Ascending aorta (tissue), 2 donors: ENCODE results near the gene SCUBE2. TPM values are rescaled to one million over a fixed set of nuclear protein-coding genes. Genes with fewer than 3 reads are reported as not detected.

Experiments
- DNase-seq, 2 donors: peaks; one replicate each; pipeline ENCODE4 v3.0.0-alpha.2; 2019; ENCODE audit warnings: low spot score in 2 of 2
- H3K27ac ChIP-seq, 2 donors: fragments of 200-600 bp; sonication (generic); one replicate each; pipeline ENCODE4 v1.5.1; 2016 to 2017; ENCODE audit warnings: mild to moderate bottlenecking in 1 of 2
- H3K27me3 ChIP-seq: fragments of 200-600 bp; sonication (generic); one replicate; pipeline ENCODE4 v1.5.1; 2017
- H3K36me3 ChIP-seq, 2 donors: fragments of 200-600 bp; sonication (generic); one replicate each; pipeline ENCODE4 v1.5.1; 2016
- H3K4me1 ChIP-seq, 2 donors: fragments of 200-600 bp; sonication (generic); one replicate each; pipeline ENCODE4 v1.5.1; 2016 to 2017; ENCODE audit warnings: mild to moderate bottlenecking in 1 of 2
- H3K4me3 ChIP-seq, 2 donors: fragments of 200-600 bp; sonication (generic); one replicate each; pipeline ENCODE4 v1.5.1; 2016 to 2017; ENCODE audit warnings: mild to moderate bottlenecking in 1 of 2
- H3K9me3 ChIP-seq, 2 donors: fragments of 200-600 bp; sonication (generic); one replicate each; pipeline ENCODE4 v1.5.1; 2016
- CTCF ChIP-seq, 3 experiments: fragments of 200-600 bp in 2 of 3; fragments of 450-650 bp in 1 of 3; sonication (generic) in 2 of 3; IDR thresholded peaks; one replicate each; pipeline ENCODE4 v1.5.1; 2016 to 2019; ENCODE audit warnings: antibody characterized with exemption in 3 of 3, mild to moderate bottlenecking in 1 of 3, moderate library complexity in 1 of 3
- intact Hi-C: fragments of 100-400 bp; cut with DNase I; formaldehyde crosslinking; loops from one replicate; pipeline ENCODE4 v1.15.1; 2023
- total RNA-seq: library from RNA; depleted of rRNA; stranded (reverse); fragments of >200 nt; gene quantifications from one replicate; pipeline ENCODE4 v1.1.0, GENCODE V29; 2016

The SCUBE2 gene
- total RNA-seq, 1 donor from 2014 or later = 1.1 TPM

GRCh38 chr11:9082575-9082974 lies 8.8 kb downstream of the SCUBE2 start:
- no peak overlapping the region for H3K4me3 ChIP-seq
- no peak for DNase-seq
- no peaks in the 10 kb centered on the region for H3K36me3 ChIP-seq
- H3K4me1 ChIP-seq = no peaks in the 10 kb centered on the region
- no peaks in the 10 kb centered on the region for H3K9me3 ChIP-seq
- no peaks in the 10 kb centered on the region for H3K27me3 ChIP-seq
- no peak overlapping the region for H3K27ac ChIP-seq
- intact Hi-C loops = no loop called here
- no peak for TF ChIP-seq CTCF (IDR thresholded peaks at IDR 0.05)

- Histone ChIP-seq H3K27me3 (no peaks in the 10 kb centered on the region), H3K27ac (no peak overlapping the region), H3K4me3 (no peak overlapping the region), H3K4me1 (no peaks in the 10 kb centered on the region), H3K36me3 (no peaks in the 10 kb centered on the region), H3K9me3 (no peaks in the 10 kb centered on the region)
- no peak for TF ChIP-seq CTCF (IDR thresholded peaks at IDR 0.05)
- DNase-seq = no peak
- intact Hi-C loops = no loop called here
Observed at GRCh38 chr11:9081153-9081552, 10.2 kb downstream of the SCUBE2 start.

GRCh38 chr11:9078113-9079086 lies 13.0 kb downstream of the SCUBE2 start:
- intact Hi-C loops = no loop called here
- DNase-seq = no peak
- Histone ChIP-seq H3K4me1 (no peaks in the 10 kb centered on the region), H3K9me3 (no peaks in the 10 kb centered on the region), H3K27ac (no peak overlapping the region), H3K36me3 (no peaks in the 10 kb centered on the region), H3K4me3 (no peak overlapping the region), H3K27me3 (no peaks in the 10 kb centered on the region)
- no peak for TF ChIP-seq CTCF (IDR thresholded peaks at IDR 0.05)

- intact Hi-C loops = no loop called here
- Histone ChIP-seq H3K36me3 (no peaks in the 10 kb centered on the region), H3K27ac (no peak overlapping the region), H3K27me3 (no peaks in the 10 kb centered on the region), H3K4me1 (no peaks in the 10 kb centered on the region), H3K4me3 (no peak overlapping the region), H3K9me3 (no peaks in the 10 kb centered on the region)
- no peak for DNase-seq
- no peak for TF ChIP-seq CTCF (IDR thresholded peaks at IDR 0.05)
Observed at GRCh38 chr11:9077164-9077563, 14.2 kb downstream of the SCUBE2 start.

- TF ChIP-seq CTCF (IDR thresholded peaks at IDR 0.05) = no peak
- DNase-seq = no peak
- intact Hi-C loops = no loop called here
- Histone ChIP-seq H3K27me3 (no peaks in the 10 kb centered on the region), H3K9me3 (no peaks in the 10 kb centered on the region), H3K27ac (no peak overlapping the region), H3K4me1 (no peaks in the 10 kb centered on the region), H3K4me3 (no peak overlapping the region), H3K36me3 (no peaks in the 10 kb centered on the region)
Observed at GRCh38 chr11:9076661-9077060, 14.7 kb downstream of the SCUBE2 start.
